Measurements from ENCODE around the gene OR6X1.

DNA sequence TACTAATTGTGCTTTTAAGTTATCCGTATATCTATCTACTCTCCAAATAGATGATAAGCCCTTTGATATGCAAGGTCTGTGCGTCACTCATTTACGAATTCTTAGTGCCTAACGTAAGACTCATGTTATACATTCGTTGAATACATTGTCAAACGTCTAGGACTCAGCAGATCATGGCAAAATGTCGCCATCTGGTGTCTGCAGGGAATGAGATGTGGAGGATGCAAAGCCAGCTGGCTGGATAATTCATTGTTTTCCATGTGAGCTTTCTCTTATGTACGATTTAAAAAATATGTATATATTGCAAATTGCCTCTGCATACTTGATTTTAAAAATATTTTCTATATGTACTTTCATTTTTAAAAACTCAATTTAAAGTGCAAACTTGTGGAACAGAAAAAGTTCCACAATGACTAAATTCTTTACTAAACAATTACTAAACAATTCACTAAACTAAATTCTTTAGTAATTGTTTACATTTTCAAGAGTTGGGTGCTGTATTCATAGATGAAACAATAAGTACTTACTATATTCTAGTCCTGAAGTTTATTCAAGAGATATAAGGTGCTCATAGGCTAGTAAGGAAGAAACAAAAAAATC lies 46.6 kb downstream of the OR6X1 start:
- TF ChIP-seq SUZ12 (IDR thresholded peaks at IDR 0.05) (no peak), LEF1 (IDR thresholded peaks at IDR 0.05; ENCODE audit: borderline replicate concordance) (no peak), FOXK2 (IDR thresholded peaks at IDR 0.05) (no peak), FOXM1 (IDR thresholded peaks at IDR 0.05; ENCODE audit: borderline replicate concordance) (no peak), SP1 (IDR thresholded peaks at IDR 0.05) (no peak), TARDBP (IDR thresholded peaks at IDR 0.05) (no peak), FOXA1 (IDR thresholded peaks at IDR 0.05) (no peak), HDGF (IDR thresholded peaks at IDR 0.05; ENCODE audit: borderline replicate concordance) (no peak), NFRKB (IDR thresholded peaks at IDR 0.05) (no peak), ARNT (IDR thresholded peaks at IDR 0.05) (no peak)
- TF ChIP-seq, protein P1, sequence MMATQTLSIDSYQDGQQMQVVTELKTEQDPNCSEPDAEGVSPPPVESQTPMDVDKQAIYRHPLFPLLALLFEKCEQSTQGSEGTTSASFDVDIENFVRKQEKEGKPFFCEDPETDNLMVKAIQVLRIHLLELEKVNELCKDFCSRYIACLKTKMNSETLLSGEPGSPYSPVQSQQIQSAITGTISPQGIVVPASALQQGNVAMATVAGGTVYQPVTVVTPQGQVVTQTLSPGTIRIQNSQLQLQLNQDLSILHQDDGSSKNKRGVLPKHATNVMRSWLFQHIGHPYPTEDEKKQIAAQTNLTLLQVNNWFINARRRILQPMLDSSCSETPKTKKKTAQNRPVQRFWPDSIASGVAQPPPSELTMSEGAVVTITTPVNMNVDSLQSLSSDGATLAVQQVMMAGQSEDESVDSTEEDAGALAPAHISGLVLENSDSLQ (IDR thresholded peaks at IDR 0.05), result no peak
